ENCODE results near the gene ST3GAL3.

GRCh38 chr1:43796111-43796581 lies 88.8 kb downstream of the ST3GAL3 start:
- TF ChIP-seq CTCF (conservative IDR thresholded peaks at IDR 0.05) (no peak), ZFX (IDR thresholded peaks at IDR 0.05) (no peak)

Measured in C4-2B (cell line).